22Rv1 (cell line): ENCODE data around the gene PNCK.
"Not testable (repeated sequence)": the region's sequence is repeated elsewhere in the genome, so short reads cannot be mapped to it uniquely, and the experiment has no call there.

Experiments
- H3K27ac ChIP-seq: fragments of 450-650 bp; 2 replicates; pipeline ENCODE4 v1.5.1; 2017
- CTCF ChIP-seq: fragments of 450-650 bp; IDR thresholded peaks from 2 replicates; pipeline ENCODE4 v1.5.1; 2017; ENCODE audit warnings: mild to moderate bottlenecking
- ZFX ChIP-seq: fragments of 450-650 bp; IDR thresholded peaks from 2 replicates; pipeline ENCODE4 v1.6.1; 2017; ENCODE audit warnings: antibody characterized with exemption, borderline replicate concordance

PNCK gene

GRCh38 chrX:153702336-153703035 lies 28.9 kb upstream of the PNCK start:
- H3K27ac ChIP-seq: no peak overlapping the region
- no peak for TF ChIP-seq CTCF
- TF ChIP-seq ZFX: no peak

DNA sequence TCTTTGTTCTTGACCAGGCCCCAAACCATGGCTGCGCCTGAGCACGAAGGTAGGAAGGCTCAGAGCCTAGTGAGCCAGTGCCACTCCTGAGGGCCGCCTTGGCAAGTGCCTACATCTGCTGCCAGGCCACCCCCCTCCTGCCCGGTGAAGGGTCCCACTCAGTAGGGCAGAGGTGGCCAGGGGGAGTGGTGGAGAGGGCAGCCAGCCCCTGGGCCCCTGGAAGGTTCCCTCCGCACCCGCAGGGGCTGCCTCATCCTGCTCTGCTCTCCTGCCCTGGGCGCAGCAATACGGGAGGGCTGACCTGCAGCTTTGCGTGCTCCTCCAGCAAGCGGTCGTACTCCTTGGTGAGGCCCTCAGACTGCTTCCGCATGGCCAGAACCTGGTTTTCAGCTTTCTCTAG lies 28.1 kb upstream of the PNCK start:
- no peak for TF ChIP-seq CTCF
- no peak for TF ChIP-seq ZFX

GRCh38 chrX:153700967-153701366 lies 27.4 kb upstream of the PNCK start:
- H3K27ac ChIP-seq: no peak overlapping the region
- TF ChIP-seq ZFX: no peak
- TF ChIP-seq CTCF: no peak

More for the DNA sequence above, 28.1 kb upstream of the PNCK start:
- no peak overlapping the region for H3K27ac ChIP-seq

DNA sequence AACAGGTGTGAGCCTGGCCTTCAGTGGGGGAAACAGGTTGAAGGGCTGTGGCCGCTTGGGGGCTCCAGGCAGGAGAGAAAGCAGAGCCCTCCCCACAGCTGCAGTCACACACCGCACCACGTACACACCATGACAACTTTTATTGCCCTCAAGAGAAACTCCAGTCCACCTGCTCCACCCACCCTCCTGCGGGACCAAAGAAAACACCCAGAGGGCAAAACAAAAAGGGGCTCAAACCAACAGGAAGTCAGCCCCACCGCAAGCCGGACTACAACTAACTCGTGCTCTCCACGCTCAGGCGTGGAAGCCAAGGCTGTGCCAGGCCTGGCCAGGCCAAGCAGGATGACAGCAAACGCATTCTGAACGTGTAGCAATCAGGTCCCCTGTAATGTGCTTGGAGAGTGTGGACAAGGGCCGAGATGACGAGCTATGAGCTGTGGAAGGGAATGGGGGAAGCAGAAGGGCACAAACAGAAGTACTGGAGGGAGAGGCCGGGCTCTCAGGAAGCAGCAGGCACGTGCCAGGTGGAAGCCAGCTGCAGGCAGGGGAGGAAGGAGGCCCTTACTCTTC lies 26.8 kb upstream of the PNCK start:
- no peak overlapping the region for H3K27ac ChIP-seq
- TF ChIP-seq CTCF (no peak), ZFX (no peak)

DNA sequence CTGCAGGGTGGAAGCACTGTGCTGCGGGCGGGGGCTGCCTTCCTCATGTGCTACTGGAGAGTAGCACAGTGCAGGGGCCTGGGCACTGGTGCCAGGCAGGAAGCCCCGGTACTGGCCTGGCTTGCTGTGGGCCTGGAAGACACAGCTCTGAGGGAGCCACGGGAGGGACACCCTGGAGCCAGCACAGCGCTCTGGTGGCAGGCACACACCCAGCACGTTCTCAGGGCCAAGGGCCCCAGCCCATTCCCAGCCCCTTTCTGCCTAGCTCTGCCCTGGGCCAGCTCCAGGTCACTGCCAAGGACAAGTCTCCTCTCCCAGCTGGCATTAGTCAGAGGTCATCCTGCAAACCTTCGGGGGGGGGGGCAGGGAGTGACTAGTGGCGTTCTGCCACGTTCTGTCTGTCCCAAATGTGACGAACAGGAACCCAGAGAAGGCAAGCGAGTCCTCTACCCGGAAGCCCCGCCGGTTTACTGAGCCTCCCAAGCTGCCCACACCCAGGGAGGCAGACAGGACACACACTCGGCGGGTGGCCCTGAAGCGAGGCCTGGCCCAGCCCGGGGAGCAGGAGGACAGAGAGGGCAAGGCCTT lies 26.3 kb upstream of the PNCK start:
- H3K27ac ChIP-seq: not testable (repeated sequence)

DNA sequence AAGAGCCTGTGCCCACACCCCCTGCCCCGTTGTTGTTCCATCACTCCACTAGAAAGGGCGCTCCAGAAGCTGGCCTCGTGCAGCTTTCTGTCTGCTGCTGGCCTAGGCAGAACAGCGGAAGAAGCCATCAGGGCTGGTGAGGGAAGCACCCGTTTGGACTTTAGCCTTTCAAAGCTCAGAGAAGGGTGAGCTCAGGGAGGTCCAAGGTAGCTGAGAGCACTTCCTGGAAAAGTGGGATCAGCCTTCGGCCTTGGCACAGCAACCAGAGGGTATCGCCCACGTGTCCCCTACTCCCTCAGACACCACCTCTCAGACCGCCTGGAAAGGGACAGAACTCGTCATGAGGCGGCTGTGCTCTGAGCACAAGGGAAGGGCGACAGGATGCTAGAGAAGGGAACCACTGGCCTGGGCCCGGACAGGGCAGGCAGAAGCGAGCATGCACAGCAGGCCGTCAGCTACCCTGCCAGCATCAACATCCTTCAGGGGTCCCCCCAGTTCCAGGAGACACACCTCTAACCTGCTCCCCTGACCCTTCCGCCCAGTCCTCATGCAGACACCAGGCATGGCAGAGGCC lies 25.7 kb upstream of the PNCK start:
- H3K27ac ChIP-seq: not testable (repeated sequence)

GRCh38 chrX:153697924-153698865 lies 24.6 kb upstream of the PNCK start:
- H3K27ac ChIP-seq: no peak overlapping the region
- no peak for TF ChIP-seq CTCF
- TF ChIP-seq ZFX: no peak

- H3K27ac ChIP-seq: not testable (repeated sequence)
These were observed 23.5 kb upstream of the PNCK start for GRCh38 chrX:153696986-153697722.

DNA sequence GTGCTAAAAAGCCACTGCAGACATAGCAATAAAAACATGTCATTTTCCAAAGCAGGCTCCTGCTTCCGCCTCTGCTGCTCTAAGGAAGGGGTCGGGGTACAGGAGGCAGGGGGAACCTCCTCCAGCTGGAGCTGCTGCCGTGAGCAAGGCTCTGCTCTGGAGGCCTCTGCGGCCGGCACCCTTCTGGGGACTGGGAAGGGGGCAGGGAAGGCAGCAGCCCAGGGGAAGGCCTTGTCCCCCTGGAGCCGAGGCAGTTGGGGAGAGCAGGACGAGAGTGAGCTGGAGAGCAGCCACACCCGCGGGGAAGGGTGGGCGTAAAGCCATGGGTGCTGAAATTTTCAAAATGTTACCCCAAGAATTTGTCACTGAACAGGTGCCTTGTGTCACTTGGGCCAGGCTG lies 22.9 kb upstream of the PNCK start:
- not testable (repeated sequence) for H3K27ac ChIP-seq
